ENCODE measurements around the gene DLX3. TPM values are rescaled to one million over a fixed set of nuclear protein-coding genes. Genes with fewer than 3 reads are reported as not detected.

DLX3 gene
- total and polyA plus RNA-seq, 2 of the 8 experiments (the other 6 are each of a cell fraction or from before 2014, with no cell fraction given): 0.15 to 0.20 TPM

- TF ChIP-seq EP300 (IDR thresholded peaks at IDR 0.05; ENCODE audit: borderline replicate concordance in 1 of 2, low read depth in 2 of 2, low read length in 2 of 2) (no peak), CTBP2 (IDR thresholded peaks at IDR 0.05; ENCODE audit: borderline replicate concordance, insufficient read depth, insufficient read length, low read length) (no peak), SIN3A (conservative IDR thresholded peaks at IDR 0.05 in 1 of 2, IDR thresholded peaks at IDR 0.05 in 1 of 2; ENCODE audit: low read depth in 1 of 2, low read length in 2 of 2) (no peak), POLR2A (IDR thresholded peaks at IDR 0.05; ENCODE audit: control extremely low read depth in 1 of 2, low read depth in 2 of 2, low read length in 2 of 2) (no peak), GABPA (IDR thresholded peaks at IDR 0.05; ENCODE audit: borderline replicate concordance, insufficient read depth, low read length) (no peak), RAD21 (IDR thresholded peaks at IDR 0.05 in 1 of 2, conservative IDR thresholded peaks at IDR 0.05 in 1 of 2; ENCODE audit: low read depth in 2 of 2, low read length in 2 of 2) (no peak), HDAC2 (IDR thresholded peaks at IDR 0.05; ENCODE audit: borderline replicate concordance in 1 of 2, low read depth in 2 of 2, low read length in 2 of 2) (no peak), EZH2 (IDR thresholded peaks at IDR 0.05; ENCODE audit: low read depth, low read length, severe bottlenecking) (no peak), SIX5 (IDR thresholded peaks at IDR 0.05; ENCODE audit: low read depth, low read length) (no peak), SP4 (IDR thresholded peaks at IDR 0.05; ENCODE audit: low read length) (no peak), TEAD4 (IDR thresholded peaks at IDR 0.05; ENCODE audit: low read depth, low read length) (peak; percentile 99), JUND (IDR thresholded peaks at IDR 0.05; ENCODE audit: low read length) (no peak), CBX5 (IDR thresholded peaks at IDR 0.05; ENCODE audit: low read depth, low read length) (no peak), KDM5A (IDR thresholded peaks at IDR 0.05; ENCODE audit: low read length) (no peak), KDM4A (IDR thresholded peaks at IDR 0.05; ENCODE audit: low read depth, low read length, severe bottlenecking) (no peak), ATF3 (IDR thresholded peaks at IDR 0.05; ENCODE audit: insufficient read depth, low read depth, low read length) (no peak), E2F6 (IDR thresholded peaks at IDR 0.05) (peak; percentile 91), TCF12 (IDR thresholded peaks at IDR 0.05; ENCODE audit: low read depth, low read length) (0 out of 2 replicates have a peak, but pooled peaks have one; percentile 73), NANOG (IDR thresholded peaks at IDR 0.05; ENCODE audit: insufficient read depth, low read depth, low read length, poor library complexity, severe bottlenecking) (no peak), RXRA (IDR thresholded peaks at IDR 0.05; ENCODE audit: insufficient read depth, low read depth, low read length) (no peak)
- TF ChIP-seq, protein P1, sequence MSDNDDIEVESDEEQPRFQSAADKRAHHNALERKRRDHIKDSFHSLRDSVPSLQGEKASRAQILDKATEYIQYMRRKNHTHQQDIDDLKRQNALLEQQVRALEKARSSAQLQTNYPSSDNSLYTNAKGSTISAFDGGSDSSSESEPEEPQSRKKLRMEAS (IDR thresholded peaks at IDR 0.05): peak; percentile 90
These were observed 33.1 kb upstream of the DLX3 start (continued) for GRCh38 chr17:50027881-50028735.
